Stimulated activated CD4-positive, alpha-beta T cell treated with anti-CD3 and anti-CD28 coated beads, Interleukin-1b, Interleukin-23, amount 100 ng/mL, for 24 hours (primary cell): Measurements from ENCODE around the gene SLC2A9.

Source experiments
- DNase-seq, 4 experiments: peaks; one replicate each; pipeline ENCODE4 v3.0.0-alpha.2; 2020; ENCODE audit warnings: low read depth in 4 of 4, low spot score in 1 of 4

Gene SLC2A9

DNA sequence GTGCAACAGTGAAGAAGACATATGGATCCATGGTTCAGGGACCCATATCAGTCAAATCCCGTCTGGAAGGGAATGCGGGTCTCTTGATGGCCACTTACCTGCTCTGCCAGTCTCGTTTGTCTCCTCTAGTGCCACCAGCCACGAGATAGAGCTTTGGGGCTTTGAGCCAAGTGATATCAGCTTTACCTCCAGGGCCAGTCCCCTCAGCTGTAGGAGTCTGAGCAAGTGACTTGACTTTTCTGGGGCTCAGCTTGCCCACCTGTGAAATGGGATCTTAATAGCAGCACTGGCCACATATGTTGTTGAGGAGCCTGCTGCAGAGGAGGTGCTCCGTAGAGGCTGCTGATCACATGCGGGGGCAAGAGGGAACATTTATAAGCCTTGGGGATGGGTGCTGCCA, 1.2 kb downstream of the SLC2A9 start:
- no peak for DNase-seq

DNA sequence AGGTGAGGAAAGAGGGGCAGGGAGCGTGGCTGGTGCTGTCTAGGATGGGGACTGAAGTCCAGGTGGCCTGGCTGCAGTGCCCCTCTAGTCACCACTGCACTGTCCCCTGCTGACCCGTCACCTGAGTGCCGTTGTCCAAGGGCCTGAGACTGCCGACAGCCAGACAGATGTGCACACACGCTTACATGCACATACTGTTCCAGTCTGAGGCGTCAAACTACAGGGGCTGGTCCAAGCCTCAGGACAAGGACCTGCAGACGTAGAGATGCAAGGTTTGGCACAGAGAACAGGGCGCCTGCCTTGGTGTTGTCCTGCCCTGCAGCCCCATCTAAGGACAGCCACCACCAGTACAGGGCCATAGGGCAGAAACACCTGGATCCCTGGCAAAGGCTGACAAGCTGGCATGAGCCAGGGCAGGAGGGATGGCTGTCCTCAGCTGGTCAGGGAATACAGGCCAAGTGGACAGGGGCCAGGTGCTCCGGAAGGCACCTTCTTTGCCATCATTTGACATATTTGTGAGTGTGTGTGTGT, 1.7 kb downstream of the SLC2A9 start:
- no peak for DNase-seq

DNA sequence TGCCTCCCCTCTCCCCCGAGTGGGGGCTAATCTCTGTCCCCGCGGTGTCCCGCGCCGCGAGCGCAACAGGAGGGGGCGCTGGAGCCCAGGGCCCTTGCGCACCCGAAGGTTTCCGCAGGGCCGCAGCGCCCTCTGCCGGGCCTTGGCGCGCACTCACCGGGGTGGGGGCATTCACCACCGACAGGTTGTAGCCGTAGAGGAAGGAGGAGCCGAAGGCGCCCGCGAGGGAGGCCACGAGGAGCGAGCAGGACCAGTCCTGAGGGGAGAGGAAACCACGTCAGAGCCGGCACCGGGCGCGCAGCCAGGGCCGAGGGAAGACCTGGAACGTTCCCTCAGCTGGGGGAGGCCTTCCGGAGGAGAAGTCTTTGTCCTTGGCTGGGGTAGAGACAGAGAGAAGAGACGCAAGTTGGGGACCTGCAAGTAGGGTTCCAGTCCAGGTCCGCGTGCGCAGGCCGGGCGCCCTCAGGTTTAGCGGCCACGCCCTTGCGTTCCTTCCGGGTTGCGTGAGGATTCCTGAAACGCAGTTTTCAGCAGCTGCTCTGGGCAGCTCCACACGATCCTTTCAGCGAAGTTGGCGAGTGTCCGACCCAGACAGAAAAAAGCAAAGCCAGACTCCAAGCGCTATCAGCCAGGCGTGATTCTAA, 2.4 kb downstream of the SLC2A9 start:
- DNase-seq, result peak; percentile 78 to 84 (median 83)

DNA sequence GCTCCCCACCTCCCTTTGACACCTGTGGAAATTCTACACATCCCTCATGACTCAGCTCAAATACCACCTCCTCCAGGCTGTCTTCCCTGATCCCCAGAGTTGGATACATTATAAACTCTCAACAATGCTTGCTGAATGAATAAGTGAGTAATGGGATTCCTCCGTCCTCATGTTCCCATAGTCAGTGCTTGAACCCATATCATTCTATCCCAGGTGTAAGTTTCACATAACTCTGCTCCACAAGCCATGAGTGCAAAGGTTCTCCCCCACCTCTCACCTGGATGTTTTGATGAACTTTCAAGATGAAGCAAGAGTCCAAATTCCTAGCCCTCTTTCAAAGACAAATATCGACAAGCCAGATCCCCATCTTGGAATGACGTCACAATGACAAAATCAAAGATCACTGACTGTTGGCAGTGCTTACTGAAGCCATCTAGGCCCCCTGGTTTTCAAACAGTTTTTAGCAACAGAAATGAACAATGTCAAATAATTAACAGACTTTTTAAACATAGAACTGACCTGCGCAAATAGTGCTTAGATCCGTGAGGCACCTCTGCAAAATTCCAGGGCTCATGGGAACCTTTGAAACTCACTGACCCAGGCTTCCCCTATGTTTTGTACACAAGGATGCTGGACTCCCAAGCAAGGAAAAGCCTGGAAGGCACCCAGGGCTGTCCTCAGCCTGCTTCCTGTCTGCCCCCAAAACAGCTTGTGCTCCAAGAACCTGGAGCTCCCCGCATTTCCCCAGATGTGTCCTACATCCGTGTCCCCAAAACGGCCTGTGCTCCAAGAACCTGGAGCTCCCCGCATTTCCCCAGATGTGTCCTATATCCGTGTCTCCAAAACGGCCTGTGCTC, 4.0 kb downstream of the SLC2A9 start:
- no peak for DNase-seq

DNA sequence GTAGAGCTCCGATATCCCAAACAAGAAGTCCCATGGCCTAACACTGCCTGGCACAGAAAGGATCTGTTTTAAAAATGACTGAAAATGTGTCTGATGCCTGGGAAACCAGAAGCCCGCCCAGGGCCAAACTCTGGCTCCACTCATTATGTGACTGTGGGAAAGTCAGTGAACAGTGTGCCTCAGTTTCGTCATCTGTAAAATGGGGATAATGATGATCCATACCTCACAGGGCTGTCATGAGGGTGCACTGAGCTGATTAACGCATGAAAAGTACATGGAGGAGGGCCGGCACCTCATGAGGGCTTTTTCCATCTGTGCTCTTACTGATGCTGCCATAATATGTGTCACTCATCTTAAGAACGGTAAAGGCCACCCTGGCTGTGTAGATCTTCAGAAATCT, 5.1 kb downstream of the SLC2A9 start:
- no peak for DNase-seq

DNA sequence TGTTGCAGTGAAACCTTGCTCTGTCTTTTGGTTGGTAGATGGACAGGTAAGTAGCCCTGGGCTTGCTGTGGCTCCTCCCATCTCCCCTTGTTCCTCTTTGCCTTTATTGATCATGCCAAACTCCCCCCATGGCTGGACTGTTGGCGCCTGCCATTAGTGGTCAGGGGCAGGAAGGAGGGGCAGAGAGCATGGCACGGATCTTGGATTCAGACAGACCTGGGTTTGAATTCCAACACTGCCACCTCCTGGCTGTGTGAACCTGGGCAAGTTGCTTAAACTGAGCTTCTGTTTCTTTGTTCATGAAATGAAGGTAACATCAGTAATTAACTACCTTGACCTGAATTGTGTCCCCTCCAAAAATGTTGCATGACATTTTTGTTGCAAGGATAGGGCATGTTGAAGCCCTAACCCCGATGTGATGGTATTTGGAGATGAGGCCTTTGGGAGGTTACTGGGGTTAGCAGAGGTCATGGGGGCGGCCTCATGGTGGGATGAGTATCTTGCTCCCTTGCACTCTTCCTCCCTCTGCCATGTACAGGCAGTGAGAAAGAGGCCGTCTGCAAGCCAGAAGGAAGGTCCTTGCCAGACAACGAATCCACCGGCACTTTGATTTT, 6.0 kb downstream of the SLC2A9 start:
- no peak for DNase-seq

DNA sequence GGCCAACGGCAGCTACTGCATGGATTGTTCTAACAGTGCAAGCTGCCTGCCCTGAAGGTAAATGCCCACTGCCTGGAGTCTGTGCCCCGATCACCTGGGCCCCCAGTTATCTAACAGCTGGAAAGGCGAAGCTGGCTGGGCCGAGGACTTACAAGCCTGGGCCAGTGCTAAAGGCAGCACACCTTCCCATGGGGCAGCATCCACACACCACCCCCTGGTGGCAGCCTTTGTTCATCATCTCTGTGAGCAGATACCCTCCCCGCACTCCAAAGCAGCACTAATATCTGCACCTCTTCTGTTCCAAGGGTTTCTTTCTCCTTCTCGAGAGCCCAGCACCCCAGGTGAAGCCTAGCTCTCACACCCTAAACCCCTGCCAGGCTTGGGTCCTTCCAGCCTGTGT, 7.6 kb downstream of the SLC2A9 start:
- peak in 2 of 4 experiments; percentile 11 to 15 for DNase-seq

DNA sequence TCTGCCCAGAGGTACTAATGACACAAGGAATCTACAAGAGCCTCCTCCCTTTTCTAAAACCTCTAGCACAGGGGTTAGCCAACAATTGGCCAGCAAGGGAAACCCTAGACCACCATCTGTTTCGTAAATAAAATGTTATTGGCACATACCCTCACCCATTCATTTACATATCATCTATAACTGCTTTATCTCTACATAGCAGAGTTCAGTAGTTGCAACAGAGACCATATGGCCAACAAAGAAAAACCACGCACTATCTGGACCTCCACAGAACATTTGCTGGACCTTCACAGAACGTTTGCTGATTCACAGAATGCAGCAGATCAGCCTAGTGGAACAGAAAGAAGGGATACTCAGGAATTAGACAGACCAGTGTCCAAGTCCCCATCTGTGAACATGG, 9.4 kb downstream of the SLC2A9 start:
- no peak for DNase-seq

DNA sequence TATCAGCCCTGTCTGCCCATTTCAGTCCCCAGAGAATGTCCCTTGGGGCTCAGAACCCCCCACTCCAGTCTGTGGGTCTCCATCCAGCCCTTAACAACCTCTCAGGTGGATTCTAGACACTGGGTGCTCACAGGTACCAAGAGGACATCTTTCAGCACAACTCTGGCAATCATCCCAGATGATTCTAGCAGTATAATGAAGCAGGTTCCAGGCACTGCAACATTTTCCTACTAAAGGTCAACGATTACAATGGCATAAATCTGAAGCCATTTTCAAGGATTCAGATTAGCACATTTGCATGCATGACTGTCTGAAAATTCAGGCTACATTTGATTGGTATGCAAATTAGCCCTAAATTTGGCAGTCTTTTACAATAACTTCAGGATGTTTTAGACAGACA, 10.0 kb downstream of the SLC2A9 start:
- no peak for DNase-seq

DNA sequence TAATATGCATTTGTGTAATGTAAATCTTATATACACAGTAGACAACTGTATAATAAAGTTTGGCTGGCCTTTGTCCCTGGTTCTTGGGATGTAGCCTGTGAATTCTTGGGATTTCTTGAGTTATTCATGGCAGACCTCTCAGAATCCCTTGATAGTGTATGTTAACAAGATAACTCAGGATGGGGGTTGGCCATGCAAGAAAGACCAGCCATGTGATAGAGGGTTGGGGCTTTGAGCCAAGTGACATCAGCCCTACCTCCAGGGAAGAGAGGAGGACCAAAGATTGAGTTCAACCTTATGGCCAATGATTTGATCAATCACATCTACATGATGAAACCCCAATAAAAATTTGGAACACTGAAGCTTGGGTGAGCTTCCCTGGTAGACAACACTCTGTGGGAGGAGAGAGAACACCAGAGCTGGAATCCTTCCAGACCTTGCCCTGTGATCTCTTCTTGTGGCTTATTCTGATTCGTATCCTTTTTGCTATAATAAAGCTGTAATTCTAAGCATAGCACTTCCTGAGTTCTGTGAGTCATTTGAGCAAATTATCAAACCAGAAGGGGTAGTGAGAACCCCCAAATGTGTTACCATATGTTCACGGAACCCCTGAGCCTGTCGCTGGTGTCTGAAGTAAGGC, 11.3 kb downstream of the SLC2A9 start:
- DNase-seq, result no peak

DNA sequence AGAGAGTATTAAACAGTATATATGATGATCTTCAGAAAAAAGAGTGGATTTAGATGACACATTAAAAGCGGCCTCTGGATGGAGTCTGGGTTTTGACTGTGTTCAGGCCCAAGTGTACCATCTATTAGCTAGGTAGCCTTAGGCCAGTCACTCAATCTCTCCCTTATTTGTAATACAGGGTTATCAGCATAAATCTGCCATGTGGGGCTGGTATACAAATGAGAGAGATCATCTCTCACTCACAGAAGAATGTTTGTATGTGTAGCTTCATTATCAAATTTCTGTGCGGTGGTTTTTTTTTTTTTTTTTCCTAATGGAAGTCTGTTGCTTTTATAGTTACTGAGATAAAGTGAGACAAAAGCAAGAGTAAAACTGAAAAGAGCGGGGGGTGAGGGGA, 12.7 kb downstream of the SLC2A9 start:
- DNase-seq, result no peak

DNA sequence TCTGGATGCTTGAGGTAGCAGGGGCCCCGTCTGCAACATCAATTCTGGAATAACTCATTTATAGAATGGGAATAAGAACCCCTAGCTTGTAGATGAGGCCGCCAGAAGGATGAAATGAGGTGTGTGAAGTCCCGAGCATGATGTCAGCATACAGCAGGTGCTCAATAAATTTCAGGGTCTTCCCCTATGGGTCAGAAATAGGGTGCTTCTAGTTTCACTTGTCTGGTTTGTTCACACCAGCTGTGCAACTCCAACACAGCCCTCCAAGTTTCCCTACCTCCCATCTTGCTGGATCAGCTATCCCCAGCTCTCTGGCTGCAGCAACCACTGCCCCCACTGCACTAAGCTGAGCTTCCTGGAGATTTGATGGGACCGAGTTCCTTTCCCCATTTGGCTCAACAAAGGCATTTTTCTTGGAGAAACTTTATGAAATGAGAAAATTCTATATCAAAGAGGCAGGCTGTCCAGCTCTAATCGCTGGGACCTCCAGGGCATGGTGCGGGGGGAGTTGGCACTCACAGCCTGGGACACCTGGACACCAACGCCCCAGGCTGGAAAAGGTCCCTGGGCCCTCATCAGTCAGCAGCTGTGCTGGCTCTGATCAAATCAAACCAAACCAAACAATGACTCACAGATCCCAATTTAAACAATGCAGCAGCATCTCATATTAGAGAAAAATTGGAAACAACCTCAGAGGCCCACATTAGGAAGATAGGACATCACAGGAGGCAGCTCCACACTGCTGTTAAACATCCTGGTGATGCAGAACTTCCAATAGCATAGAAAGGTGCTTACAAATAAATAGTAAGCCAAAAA, 13.3 kb downstream of the SLC2A9 start:
- DNase-seq, result no peak

DNA sequence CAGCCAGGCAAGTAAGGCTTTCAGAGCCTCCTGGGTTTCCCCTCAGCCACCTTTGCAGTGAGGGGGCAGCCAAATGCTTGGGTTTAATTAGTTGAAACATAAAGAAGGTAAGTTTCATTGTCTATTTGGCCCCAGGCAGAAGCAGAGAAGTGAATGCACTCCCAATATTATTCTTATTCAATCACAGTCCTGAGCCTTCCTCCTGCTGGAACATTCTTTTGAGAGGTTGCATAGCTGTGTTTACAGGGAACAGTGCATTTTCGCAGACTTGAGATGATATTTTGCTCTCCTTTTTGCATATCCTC, 13.9 kb downstream of the SLC2A9 start:
- no peak for DNase-seq

DNA sequence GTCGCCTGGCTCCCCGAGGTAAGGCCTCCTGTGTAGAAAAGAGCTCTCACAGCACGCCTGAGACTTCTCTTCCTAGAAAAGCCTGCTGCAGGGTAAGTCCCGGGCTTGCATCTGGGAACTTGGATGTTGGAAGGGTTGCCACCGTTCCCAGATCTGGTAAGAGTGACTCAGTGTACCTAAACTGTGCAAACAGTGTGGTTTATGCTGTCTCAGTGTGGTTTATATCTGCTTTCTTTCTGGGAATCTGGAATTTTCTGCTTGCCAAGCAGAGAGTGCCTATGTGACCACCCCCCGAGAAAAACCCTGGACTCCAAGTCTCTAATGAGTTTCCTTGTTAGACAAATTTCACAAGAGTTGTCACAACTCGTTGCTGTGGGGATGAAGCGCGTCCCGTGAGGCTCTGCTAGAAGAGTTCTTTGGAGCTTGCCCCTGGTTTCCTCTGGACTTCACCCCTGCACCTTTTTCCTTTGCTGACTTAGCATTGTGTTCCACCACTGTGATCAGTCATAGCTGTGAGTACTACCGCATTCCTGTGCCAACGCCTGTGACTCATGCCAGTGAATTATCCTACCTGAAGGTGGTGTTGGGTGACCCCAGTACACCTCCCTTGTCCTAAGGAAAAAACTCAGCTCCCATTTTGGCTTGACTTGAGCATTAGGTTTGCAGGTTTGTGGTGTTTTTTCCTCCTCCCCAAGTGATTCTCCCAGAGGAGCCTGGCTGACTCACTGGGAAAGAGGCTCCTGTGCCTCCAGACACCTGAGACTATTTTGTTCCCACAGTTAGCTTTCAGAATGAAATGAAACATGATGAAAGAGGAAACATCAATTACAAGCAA, 14.5 kb downstream of the SLC2A9 start:
- DNase-seq, result no peak

DNA sequence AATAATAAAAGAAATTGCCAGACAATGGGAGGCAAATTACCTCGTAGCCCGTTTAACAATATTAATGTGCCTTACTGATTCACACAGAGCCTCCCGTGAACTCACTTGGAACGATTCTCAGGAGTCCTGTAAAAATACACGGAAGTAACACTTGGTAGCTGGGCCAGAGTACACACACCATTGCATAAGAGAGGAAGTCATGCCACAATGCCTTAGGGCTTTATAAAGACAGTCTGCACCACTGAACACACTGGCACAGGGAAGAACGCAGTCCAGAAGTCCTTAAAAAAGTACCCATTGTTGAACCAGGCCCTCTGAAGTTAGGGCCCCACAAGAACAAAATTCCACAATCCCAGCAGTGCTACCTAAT, 15.1 kb downstream of the SLC2A9 start:
- DNase-seq, result no peak

DNA sequence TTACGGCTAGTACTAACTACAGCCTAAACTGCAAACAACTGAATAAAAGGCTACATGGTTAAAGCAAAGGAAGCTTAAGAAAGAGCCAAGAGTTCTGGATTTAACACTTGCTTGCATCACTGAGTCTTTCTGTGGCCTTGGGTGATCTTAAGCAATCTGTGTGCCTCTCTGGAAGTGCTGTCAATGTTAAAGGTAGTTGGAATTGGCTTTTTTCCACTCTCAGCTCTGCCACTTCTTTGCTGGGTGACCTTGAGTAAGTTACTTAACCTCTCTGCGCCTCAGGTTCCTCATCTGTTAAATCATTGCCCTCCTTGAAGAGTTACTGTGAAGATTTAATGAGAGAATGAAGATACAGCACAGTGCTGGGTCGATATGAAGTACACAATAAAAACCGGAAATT, 15.7 kb downstream of the SLC2A9 start:
- DNase-seq, result no peak

DNA sequence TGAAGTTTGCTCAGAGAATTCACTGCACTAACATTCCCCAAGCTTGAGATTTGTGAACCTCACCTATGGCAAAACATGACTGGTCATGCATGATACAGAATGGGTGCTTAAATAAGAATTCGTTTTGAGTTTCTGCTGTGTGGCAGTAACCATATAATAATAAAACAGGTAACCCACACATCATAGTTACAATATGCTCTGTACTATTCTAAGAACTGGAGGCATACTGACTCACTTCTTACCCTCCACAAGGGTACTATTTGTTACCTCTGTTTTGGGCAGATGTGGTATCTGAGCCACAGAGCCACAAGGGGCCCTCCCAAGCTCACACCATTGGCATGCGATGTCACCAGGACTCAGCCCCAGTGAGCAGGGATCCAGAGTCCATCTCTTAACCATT, 17.6 kb downstream of the SLC2A9 start:
- DNase-seq, result no peak

DNA sequence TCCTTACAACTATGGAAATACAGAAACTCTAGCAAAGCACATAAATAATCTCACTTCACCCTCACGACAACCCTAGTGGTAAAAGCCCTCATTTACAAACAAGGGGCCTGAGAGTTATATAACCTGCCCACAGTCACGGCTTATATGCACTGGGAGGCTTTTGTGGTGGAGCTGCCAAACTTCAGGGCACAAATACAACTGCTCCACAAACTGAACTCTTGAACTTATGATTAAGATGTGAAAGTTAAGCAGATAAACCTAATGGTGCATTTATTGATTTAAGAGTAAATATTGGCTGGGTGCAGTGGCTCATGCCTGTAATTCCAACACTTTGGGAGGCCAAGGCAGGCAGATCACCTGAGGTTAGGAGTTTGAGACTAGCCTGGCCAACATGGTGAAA, 19.0 kb downstream of the SLC2A9 start:
- DNase-seq, result no peak

DNA sequence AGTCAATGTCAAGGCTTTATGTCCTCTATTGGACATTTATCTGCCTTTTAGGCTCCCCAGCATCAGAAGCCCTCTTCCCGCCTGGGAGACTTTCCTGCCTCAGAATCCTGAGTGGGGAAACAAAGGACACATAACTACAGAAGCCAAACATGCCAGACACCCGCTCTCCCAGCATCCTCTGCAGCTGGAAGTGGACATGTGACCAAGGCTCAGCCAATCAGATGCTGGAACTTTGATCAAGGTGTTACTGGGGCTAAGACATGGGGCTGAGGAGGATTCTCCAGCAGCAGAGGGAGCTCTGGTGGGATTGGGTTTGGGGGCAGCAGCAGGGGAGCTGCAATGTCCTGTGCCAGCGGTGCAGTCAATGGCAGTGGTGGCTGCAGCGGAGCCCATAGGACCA, 19.5 kb downstream of the SLC2A9 start:
- no peak for DNase-seq

DNA sequence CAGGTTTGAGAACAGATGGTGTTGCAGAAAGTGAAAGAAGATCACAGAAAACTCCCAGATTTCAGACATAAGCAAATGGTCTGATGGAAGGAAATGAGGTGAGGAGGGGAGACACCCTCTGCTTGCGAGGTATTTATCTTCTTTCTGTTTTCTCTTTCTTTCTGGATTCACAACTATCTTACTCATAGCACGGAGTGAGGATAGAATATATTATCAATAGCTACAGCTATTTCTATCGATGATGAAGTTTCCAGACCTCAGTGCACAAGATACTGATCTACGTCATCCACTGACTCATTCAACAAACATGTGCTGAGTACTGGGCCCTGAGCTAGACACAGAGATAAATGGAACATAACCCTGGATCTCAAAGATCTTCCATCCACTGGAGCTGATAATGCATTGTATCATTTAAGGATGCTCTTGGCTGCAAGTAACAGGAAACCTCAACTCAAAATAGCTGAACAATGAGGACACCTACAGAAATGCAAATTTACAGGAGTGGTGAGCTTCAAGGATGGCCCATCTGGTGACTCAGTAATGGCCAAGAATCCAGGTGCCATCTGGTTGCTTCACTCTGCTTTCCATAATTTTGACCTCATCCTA, 21.2 kb downstream of the SLC2A9 start:
- DNase-seq, result no peak
